ENCODE results near the gene NANS.
"Not testable (repeated sequence)": the region's sequence is repeated elsewhere in the genome, so short reads cannot be mapped to it uniquely, and the experiment has no call there.

The NANS gene

GRCh38 chr9:98011122-98011521 is 45.4 kb upstream of the NANS start:
- no peak for TF ChIP-seq CTCF (IDR thresholded peaks at IDR 0.05; ENCODE audit: borderline replicate concordance, insufficient read depth, low read depth, low read length)
- no peak overlapping the region for H3K4me3 ChIP-seq (ENCODE audit: low read depth, low read length)

GRCh38 chr9:98016137-98016680 is 40.3 kb upstream of the NANS start:
- H3K4me3 ChIP-seq (ENCODE audit: low read depth, low read length), result no peak overlapping the region
- no peak for TF ChIP-seq CTCF (IDR thresholded peaks at IDR 0.05; ENCODE audit: borderline replicate concordance, insufficient read depth, low read depth, low read length)

- no peak overlapping the region for H3K4me3 ChIP-seq (ENCODE audit: low read depth, low read length)
- TF ChIP-seq CTCF (IDR thresholded peaks at IDR 0.05; ENCODE audit: borderline replicate concordance, insufficient read depth, low read depth, low read length), result no peak
These were observed 39.2 kb upstream of the NANS start for GRCh38 chr9:98017306-98017705.

- no peak for TF ChIP-seq CTCF (IDR thresholded peaks at IDR 0.05; ENCODE audit: borderline replicate concordance, insufficient read depth, low read depth, low read length)
- H3K4me3 ChIP-seq (ENCODE audit: low read depth, low read length), result no peak overlapping the region
These were observed 38.2 kb upstream of the NANS start for GRCh38 chr9:98018347-98018746.

- H3K4me3 ChIP-seq (ENCODE audit: low read depth, low read length), result no peak overlapping the region
- TF ChIP-seq CTCF (IDR thresholded peaks at IDR 0.05; ENCODE audit: borderline replicate concordance, insufficient read depth, low read depth, low read length), result no peak
These were observed 37.4 kb upstream of the NANS start for GRCh38 chr9:98019098-98019497.

GRCh38 chr9:98019869-98020268 is 36.7 kb upstream of the NANS start:
- not testable (repeated sequence) for H3K4me3 ChIP-seq (ENCODE audit: low read depth, low read length)

DNA sequence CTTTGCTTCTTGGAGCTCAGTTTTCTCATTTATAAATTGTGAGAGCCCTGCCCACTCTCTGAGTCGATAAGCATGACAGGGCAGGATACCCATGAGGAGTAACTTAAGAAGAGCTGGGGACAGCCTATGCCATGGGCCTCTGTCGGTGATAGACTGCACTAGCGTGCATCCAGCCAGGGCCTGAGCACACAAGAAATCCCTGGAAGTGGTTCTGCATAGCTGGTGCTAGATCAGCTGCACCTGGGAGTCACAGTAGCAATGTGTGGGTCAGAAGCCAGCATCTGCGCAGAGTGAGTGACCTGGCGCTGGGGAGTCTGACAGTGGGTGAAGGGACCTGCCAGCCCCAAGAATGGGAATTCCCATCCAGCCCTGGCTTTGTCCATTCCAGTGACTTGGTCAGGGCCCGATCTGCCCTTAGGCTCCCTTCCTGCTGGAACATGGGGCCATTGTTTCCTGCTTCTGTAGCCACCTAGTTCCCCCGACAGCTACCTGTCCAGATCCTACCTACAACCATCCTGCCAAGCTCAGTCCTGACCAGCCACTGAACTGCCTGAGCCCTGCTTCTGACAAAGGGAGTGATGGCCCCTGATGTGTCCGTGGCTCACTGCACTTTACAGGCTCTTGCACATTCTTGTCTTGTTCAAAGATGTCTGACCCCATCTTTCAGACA is 35.9 kb upstream of the NANS start:
- TF ChIP-seq CTCF (IDR thresholded peaks at IDR 0.05; ENCODE audit: borderline replicate concordance, insufficient read depth, low read depth, low read length), result no peak

More for the DNA sequence above, 35.9 kb upstream of the NANS start:
- H3K4me3 ChIP-seq (ENCODE audit: low read depth, low read length), result no peak overlapping the region
